Measurements from ENCODE around the gene RAB44. TPM values are rescaled to one million over a fixed set of nuclear protein-coding genes. Genes with fewer than 3 reads are reported as not detected.

RAB44 gene
- total and polyA plus RNA-seq, 2 experiments from 2014 or later: not detected

DNA sequence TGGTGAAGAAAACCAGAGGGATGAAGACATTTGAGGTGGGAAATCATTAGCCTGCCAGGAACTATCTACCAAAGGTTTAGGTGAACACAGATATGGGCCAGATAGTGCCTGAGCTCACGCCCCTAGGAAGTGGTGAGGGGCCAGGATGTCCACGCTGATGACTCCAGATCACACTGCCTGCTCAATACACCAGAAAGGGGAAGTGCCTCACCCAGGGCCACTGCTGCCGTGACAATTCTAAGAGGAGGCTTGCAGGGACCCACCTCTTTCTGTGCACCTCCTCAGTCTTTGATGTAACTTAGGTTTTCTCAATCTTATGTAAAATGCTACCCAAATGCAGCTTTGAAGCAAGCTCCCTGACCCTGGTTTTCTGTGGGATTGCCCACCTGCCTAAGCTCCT lies 5.4 kb upstream of the RAB44 start:
- Histone ChIP-seq H3K4me3 (no peak overlapping the region), H3K4me1 (ENCODE audit: low read depth) (peaks cover 11% of the 10 kb centered on the region), H3K27ac (no peak overlapping the region), H3K9me3 (ENCODE audit: low read depth) (no peaks in the 10 kb centered on the region), H3K36me3 (no peaks in the 10 kb centered on the region), H3K27me3 (no peaks in the 10 kb centered on the region)
- DNase-seq (ENCODE audit: low read depth in 1 of 2, low spot score in 1 of 2): no peak
- TF ChIP-seq, protein P1, sequence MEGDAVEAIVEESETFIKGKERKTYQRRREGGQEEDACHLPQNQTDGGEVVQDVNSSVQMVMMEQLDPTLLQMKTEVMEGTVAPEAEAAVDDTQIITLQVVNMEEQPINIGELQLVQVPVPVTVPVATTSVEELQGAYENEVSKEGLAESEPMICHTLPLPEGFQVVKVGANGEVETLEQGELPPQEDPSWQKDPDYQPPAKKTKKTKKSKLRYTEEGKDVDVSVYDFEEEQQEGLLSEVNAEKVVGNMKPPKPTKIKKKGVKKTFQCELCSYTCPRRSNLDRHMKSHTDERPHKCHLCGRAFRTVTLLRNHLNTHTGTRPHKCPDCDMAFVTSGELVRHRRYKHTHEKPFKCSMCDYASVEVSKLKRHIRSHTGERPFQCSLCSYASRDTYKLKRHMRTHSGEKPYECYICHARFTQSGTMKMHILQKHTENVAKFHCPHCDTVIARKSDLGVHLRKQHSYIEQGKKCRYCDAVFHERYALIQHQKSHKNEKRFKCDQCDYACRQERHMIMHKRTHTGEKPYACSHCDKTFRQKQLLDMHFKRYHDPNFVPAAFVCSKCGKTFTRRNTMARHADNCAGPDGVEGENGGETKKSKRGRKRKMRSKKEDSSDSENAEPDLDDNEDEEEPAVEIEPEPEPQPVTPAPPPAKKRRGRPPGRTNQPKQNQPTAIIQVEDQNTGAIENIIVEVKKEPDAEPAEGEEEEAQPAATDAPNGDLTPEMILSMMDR (IDR thresholded peaks at IDR 0.05; ENCODE audit: low read depth, low read length): no peak

DNA sequence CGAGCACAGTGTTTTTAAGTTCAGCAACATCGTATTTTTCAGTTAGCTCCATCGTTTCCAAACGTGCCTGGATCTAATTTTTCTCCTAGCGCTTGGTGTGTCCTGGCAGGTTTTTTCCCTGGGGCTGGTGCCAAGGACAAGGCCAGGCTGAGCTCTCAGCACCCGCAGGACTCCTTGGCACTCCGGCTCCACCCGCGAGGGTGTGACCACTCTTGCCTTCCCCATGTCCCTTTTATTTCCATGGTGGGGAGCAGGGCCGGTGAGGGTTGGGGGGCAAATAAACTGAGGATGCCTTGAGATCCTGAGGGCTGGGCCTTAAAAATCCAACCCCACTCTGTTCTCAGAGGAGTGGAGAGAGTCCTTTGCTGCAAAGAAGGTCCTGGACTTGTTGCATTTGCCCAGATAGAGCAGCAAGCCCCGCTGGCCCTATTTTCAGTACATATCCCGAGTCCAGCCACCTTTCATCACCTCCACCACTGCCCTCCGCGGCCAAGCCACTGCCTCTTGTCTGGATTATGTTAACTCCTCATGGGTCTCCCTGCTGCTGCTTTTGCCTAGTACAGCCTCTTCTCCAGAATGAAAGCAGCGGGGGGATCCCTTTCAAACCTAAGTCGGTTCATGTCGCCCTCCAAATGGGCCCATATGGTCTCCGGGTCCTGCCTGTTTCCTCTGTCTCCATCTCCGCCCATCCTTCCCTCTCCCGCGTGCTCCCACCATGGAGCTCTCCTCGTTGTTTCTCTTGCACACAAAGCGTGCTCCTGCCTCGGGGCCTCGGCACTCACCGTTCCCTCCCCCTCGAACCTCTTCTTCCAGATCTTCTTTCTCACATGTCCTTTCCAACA lies 4.5 kb upstream of the RAB44 start:
- Histone ChIP-seq H3K4me1 (ENCODE audit: low read depth) (peaks cover 11% of the 10 kb centered on the region), H3K9me3 (ENCODE audit: low read depth) (no peaks in the 10 kb centered on the region), H3K4me3 (no peak overlapping the region), H3K27me3 (no peaks in the 10 kb centered on the region), H3K27ac (peak overlapping the region; percentile 65), H3K36me3 (no peaks in the 10 kb centered on the region)
- DNase-seq (ENCODE audit: low read depth in 1 of 2, low spot score in 1 of 2): peak; percentile 67 to 83
- TF ChIP-seq, protein P1 (IDR thresholded peaks at IDR 0.05; ENCODE audit: low read depth, low read length): no peak

DNA sequence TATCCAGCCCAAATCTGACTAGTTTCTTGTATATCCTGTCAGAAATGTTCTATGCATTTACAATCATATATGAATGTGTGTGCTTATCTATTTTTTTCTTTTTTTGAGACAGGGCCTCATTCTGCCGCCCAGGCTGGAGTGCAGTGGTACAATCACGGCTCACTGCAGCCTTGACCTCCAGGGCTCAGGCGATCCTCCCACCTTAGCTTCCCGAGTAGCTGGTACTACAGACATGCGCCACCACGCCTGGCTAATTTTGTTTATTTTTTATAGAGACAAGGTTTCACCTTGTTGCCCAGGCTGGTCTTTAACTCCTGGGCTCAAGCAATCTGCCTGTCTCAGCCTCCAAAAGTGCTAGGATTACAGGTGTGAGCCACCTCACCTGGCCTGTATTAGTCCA lies 3.0 kb upstream of the RAB44 start:
- no peaks in the 10 kb centered on the region for H3K27me3 ChIP-seq
- peaks cover 11% of the 10 kb centered on the region for H3K4me1 ChIP-seq (ENCODE audit: low read depth)
- no peak overlapping the region for H3K27ac ChIP-seq
- H3K9me3 ChIP-seq (ENCODE audit: low read depth): no peaks in the 10 kb centered on the region
- TF ChIP-seq, protein P1 (IDR thresholded peaks at IDR 0.05; ENCODE audit: low read depth, low read length): no peak
- no peaks in the 10 kb centered on the region for H3K36me3 ChIP-seq
- no peak for DNase-seq (ENCODE audit: low read depth in 1 of 2, low spot score in 1 of 2)
- no peak overlapping the region for H3K4me3 ChIP-seq

DNA sequence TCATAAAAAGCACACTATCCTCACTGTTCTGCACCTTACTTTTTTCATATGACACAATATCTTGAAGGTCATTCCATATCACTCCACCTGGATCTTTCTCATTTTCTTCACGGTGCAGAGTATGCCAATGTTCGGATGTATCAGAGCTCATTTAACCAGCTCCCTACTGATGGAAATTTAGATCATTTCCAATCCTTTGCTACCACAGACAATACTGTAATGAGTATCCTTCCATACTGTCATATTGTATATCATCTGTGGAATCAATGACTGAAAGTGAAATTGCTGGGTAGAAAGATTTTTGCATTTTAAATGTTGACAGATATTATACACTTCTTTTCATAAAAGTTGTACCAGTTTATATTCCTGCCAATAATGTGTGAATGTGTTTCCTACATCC lies 2.2 kb upstream of the RAB44 start:
- H3K27ac ChIP-seq: no peak overlapping the region
- no peaks in the 10 kb centered on the region for H3K9me3 ChIP-seq (ENCODE audit: low read depth)
- no peaks in the 10 kb centered on the region for H3K36me3 ChIP-seq
- H3K4me3 ChIP-seq: no peak overlapping the region
- no peak for DNase-seq (ENCODE audit: low read depth in 1 of 2, low spot score in 1 of 2)
- H3K4me1 ChIP-seq (ENCODE audit: low read depth): peaks cover 11% of the 10 kb centered on the region
- H3K27me3 ChIP-seq: no peaks in the 10 kb centered on the region
- TF ChIP-seq, protein P1 (IDR thresholded peaks at IDR 0.05; ENCODE audit: low read depth, low read length): no peak

DNA sequence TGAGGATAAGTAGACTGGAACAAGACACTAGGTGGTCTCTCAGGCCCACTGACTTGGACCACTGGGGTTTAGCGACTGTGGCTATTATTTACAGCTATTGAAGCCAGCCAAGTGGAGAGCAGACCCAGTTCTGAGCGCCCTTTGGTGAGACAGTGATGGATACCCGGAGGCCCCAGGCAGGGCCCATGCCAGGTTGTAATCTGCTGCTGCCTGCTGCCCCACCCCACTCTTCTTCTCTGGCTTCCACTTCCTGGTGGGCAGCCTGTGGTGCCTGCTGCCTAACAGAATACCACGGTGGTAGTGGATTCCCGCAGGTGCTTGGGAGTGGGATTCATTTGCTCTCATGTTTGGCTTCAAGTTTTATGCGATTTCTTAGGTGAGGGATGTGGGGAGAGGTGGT lies 570 bp downstream of the RAB44 start:
- DNase-seq (ENCODE audit: low read depth in 1 of 2, low spot score in 1 of 2): no peak

More for the DNA sequence above, 570 bp downstream of the RAB44 start:
- no peaks in the 10 kb centered on the region for H3K4me1 ChIP-seq (ENCODE audit: low read depth)
- no peaks in the 10 kb centered on the region for H3K27me3 ChIP-seq
- H3K36me3 ChIP-seq: no peaks in the 10 kb centered on the region
- no peaks in the 10 kb centered on the region for H3K9me3 ChIP-seq (ENCODE audit: low read depth)
- TF ChIP-seq, protein P1 (IDR thresholded peaks at IDR 0.05; ENCODE audit: low read depth, low read length): no peak
- H3K4me3 ChIP-seq: no peak overlapping the region
- no peak overlapping the region for H3K27ac ChIP-seq
